Ectodermal cell (in vitro differentiated cells): Measurements from ENCODE around the gene CHFR.
A peak's percentile ranks its signal among the peaks of the same experiment; 100 is the strongest.
"Not testable (repeated sequence)": the region's sequence is repeated elsewhere in the genome, so short reads cannot be mapped to it uniquely, and the experiment has no call there.

Experiments used
- H3K27ac ChIP-seq: 2 replicates; pipeline ENCODE4 v1.7.0; 2013; ENCODE audit warnings: mild to moderate bottlenecking, low read depth, low read length; ENCODE audit not compliant: insufficient read depth, poor library complexity, severe bottlenecking
- H3K27me3 ChIP-seq: 2 replicates; pipeline ENCODE4 v1.7.0; 2013; ENCODE audit warnings: mild to moderate bottlenecking, low read length; ENCODE audit not compliant: insufficient read depth, control insufficient read depth, poor library complexity, severe bottlenecking
- H3K36me3 ChIP-seq: one replicate; pipeline ENCODE4 v1.7.0; 2013; ENCODE audit warnings: low read length; ENCODE audit not compliant: control insufficient read depth, insufficient read depth
- H3K4me1 ChIP-seq: one replicate; pipeline ENCODE4 v1.7.0; 2013; ENCODE audit warnings: low read length; ENCODE audit not compliant: control insufficient read depth, insufficient read depth
- H3K4me3 ChIP-seq: 2 replicates; pipeline ENCODE4 v1.7.0; 2013; ENCODE audit warnings: low read depth, low read length, control low read depth; ENCODE audit not compliant: insufficient read depth
- H3K9me3 ChIP-seq: 2 replicates; pipeline ENCODE4 v1.7.0; 2013; ENCODE audit warnings: mild to moderate bottlenecking, low read length, moderate library complexity; ENCODE audit not compliant: control insufficient read depth
- WGBS, 2 experiments: methylation state at CpG; one replicate each; pipeline ENCODE4 v1.1.7; 2013; ENCODE audit warnings: missing lambda C conversion rate in 2 of 2; 5-methylcytosine and 5-hydroxymethylcytosine counted together

CHFR gene

GRCh38 chr12:132918680-132919079 is 31.3 kb upstream of the CHFR start:
- Histone ChIP-seq H3K27ac (no peak overlapping the region), H3K9me3 (peaks cover 18% of the 10 kb centered on the region), H3K36me3 (no peaks in the 10 kb centered on the region), H3K27me3 (no peaks in the 10 kb centered on the region), H3K4me3 (no peak overlapping the region), H3K4me1 (no peaks in the 10 kb centered on the region)
- 89 to 94% methylated on average over 6 of the region's 6 CpGs for WGBS, 2 experiments

- Histone ChIP-seq H3K36me3 (no peaks in the 10 kb centered on the region), H3K27me3 (peaks cover 15% of the 10 kb centered on the region), H3K4me3 (peak overlapping the region; percentile 61), H3K4me1 (no peaks in the 10 kb centered on the region), H3K27ac (peak overlapping the region; percentile 55), H3K9me3 (no peaks in the 10 kb centered on the region)
- WGBS, 2 experiments = 13 to 18% methylated on average over 22 of the region's 22 CpGs
Observed at GRCh38 chr12:132909030-132909368, 21.6 kb upstream of the CHFR start.

- WGBS, 2 experiments = 7 to 10% methylated on average over 85 of the region's 85 CpGs
- H3K4me3 ChIP-seq = peak overlapping the region; percentile 61
- H3K36me3 ChIP-seq = no peaks in the 10 kb centered on the region
- H3K27ac ChIP-seq = peak overlapping the region; percentile 55
- no peaks in the 10 kb centered on the region for H3K4me1 ChIP-seq
- H3K9me3 ChIP-seq = no peaks in the 10 kb centered on the region
- H3K27me3 ChIP-seq = peaks cover 15% of the 10 kb centered on the region
Observed at GRCh38 chr12:132908145-132909029, 21.0 kb upstream of the CHFR start.

- H3K27ac ChIP-seq, H3K9me3 ChIP-seq, H3K4me1 ChIP-seq, H3K36me3 ChIP-seq: not testable (repeated sequence)
- Histone ChIP-seq H3K27me3 (peaks cover 15% of the 10 kb centered on the region), H3K4me3 (peak overlapping the region; percentile 61)
- 55 to 58% methylated on average over 23 of the region's 23 CpGs for WGBS, 2 experiments
Observed at GRCh38 chr12:132907789-132908144, 20.4 kb upstream of the CHFR start.

GRCh38 chr12:132907216-132907615 is 19.8 kb upstream of the CHFR start:
- H3K9me3 ChIP-seq = no peaks in the 10 kb centered on the region

GRCh38 chr12:132904718-132905328 is 17.4 kb upstream of the CHFR start:
- Histone ChIP-seq H3K27ac (no peak overlapping the region), H3K36me3 (no peaks in the 10 kb centered on the region), H3K4me3 (no peak overlapping the region), H3K27me3 (peaks cover 15% of the 10 kb centered on the region), H3K9me3 (no peaks in the 10 kb centered on the region), H3K4me1 (no peaks in the 10 kb centered on the region)
- WGBS, 2 experiments = 36 to 42% methylated on average over 28 to 30 of the region's 30 CpGs

More at GRCh38 chr12:132907216-132907615, 19.8 kb upstream of the CHFR start:
- no peak overlapping the region for H3K4me3 ChIP-seq
- peaks cover 15% of the 10 kb centered on the region for H3K27me3 ChIP-seq
- H3K27ac ChIP-seq = no peak overlapping the region
- WGBS, 2 experiments = 90% methylated on average over 16 of the region's 16 CpGs
- no peaks in the 10 kb centered on the region for H3K4me1 ChIP-seq
- H3K36me3 ChIP-seq = no peaks in the 10 kb centered on the region

GRCh38 chr12:132899033-132899432 is 11.6 kb upstream of the CHFR start:
- Histone ChIP-seq H3K4me3 (no peak overlapping the region), H3K36me3 (no peaks in the 10 kb centered on the region), H3K27ac (no peak overlapping the region), H3K4me1 (no peaks in the 10 kb centered on the region), H3K9me3 (no peaks in the 10 kb centered on the region), H3K27me3 (no peaks in the 10 kb centered on the region)
- WGBS, 2 experiments = 92% methylated on average over 5 of the region's 5 CpGs

GRCh38 chr12:132888852-132889251 is 1.4 kb upstream of the CHFR start:
- H3K4me1 ChIP-seq = no peaks in the 10 kb centered on the region
- H3K4me3 ChIP-seq = no peak overlapping the region
- no peaks in the 10 kb centered on the region for H3K9me3 ChIP-seq
- WGBS, 2 experiments = 33 to 34% methylated on average over 6 of the region's 6 CpGs
- no peaks in the 10 kb centered on the region for H3K36me3 ChIP-seq
- H3K27me3 ChIP-seq = no peaks in the 10 kb centered on the region
- no peak overlapping the region for H3K27ac ChIP-seq

- Histone ChIP-seq H3K4me3 (peak overlapping the region; percentile 60), H3K27ac (no peak overlapping the region), H3K36me3 (no peaks in the 10 kb centered on the region), H3K9me3 (no peaks in the 10 kb centered on the region), H3K4me1 (no peaks in the 10 kb centered on the region), H3K27me3 (no peaks in the 10 kb centered on the region)
- WGBS, 2 experiments = 10 to 11% methylated on average over 63 to 64 of the region's 64 CpGs
Observed at GRCh38 chr12:132886529-132887477, 602 bp downstream of the CHFR start.

- 93% methylated on average over 7 of the region's 7 CpGs for WGBS, 2 experiments
- Histone ChIP-seq H3K27ac (no peak overlapping the region), H3K36me3 (no peaks in the 10 kb centered on the region), H3K27me3 (no peaks in the 10 kb centered on the region), H3K4me1 (no peaks in the 10 kb centered on the region), H3K9me3 (no peaks in the 10 kb centered on the region), H3K4me3 (no peak overlapping the region)
Observed at GRCh38 chr12:132881818-132882217, 5.6 kb downstream of the CHFR start.
